ENCODE results near the gene AWAT2.

The AWAT2 gene

DNA sequence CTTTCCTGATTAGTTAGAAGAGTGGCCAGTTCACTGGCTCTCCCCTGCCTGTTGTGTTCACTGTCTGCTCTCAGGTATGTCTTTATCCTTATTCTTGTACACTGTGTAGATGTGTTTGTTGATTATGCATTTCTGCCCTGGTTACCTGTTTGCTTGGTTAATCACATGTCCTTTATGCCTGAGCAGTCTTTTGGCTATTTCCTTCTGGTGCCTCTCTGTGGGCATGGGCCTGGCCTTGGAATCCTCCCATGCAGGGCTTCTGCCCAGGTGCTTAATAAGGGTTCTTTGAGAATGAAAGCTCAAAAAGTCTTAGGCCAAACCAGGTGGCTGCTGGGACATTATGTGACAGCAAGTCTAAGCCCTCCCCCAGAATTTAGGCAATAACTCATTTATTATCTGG, 39.0 kb upstream of the AWAT2 start:
- H2AFZ ChIP-seq (ENCODE audit: low read depth) = no peak overlapping the region
- H3K4me1 ChIP-seq (ENCODE audit: low read depth, poor library complexity, severe bottlenecking) = no peaks in the 10 kb centered on the region
- no peaks in the 10 kb centered on the region for H4K20me1 ChIP-seq (ENCODE audit: insufficient read depth)
- no peaks in the 10 kb centered on the region for H3K79me2 ChIP-seq (ENCODE audit: insufficient read depth, low read depth)
- no peak overlapping the region for H3K27ac ChIP-seq
- H3K4me3 ChIP-seq (IDR thresholded peaks at IDR 0.05; ENCODE audit: insufficient read depth, low read depth, low read length) = no peak overlapping the region
- TF ChIP-seq, protein P1, sequence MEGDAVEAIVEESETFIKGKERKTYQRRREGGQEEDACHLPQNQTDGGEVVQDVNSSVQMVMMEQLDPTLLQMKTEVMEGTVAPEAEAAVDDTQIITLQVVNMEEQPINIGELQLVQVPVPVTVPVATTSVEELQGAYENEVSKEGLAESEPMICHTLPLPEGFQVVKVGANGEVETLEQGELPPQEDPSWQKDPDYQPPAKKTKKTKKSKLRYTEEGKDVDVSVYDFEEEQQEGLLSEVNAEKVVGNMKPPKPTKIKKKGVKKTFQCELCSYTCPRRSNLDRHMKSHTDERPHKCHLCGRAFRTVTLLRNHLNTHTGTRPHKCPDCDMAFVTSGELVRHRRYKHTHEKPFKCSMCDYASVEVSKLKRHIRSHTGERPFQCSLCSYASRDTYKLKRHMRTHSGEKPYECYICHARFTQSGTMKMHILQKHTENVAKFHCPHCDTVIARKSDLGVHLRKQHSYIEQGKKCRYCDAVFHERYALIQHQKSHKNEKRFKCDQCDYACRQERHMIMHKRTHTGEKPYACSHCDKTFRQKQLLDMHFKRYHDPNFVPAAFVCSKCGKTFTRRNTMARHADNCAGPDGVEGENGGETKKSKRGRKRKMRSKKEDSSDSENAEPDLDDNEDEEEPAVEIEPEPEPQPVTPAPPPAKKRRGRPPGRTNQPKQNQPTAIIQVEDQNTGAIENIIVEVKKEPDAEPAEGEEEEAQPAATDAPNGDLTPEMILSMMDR (conservative IDR thresholded peaks at IDR 0.05; ENCODE audit: low read depth, low read length) = no peak
- no peaks in the 10 kb centered on the region for H3K27me3 ChIP-seq (ENCODE audit: insufficient read depth, low read depth)
- no peak overlapping the region for H3K4me2 ChIP-seq
- no peaks in the 10 kb centered on the region for H3K36me3 ChIP-seq (ENCODE audit: insufficient read depth)
- no peak overlapping the region for H3K9ac ChIP-seq

DNA sequence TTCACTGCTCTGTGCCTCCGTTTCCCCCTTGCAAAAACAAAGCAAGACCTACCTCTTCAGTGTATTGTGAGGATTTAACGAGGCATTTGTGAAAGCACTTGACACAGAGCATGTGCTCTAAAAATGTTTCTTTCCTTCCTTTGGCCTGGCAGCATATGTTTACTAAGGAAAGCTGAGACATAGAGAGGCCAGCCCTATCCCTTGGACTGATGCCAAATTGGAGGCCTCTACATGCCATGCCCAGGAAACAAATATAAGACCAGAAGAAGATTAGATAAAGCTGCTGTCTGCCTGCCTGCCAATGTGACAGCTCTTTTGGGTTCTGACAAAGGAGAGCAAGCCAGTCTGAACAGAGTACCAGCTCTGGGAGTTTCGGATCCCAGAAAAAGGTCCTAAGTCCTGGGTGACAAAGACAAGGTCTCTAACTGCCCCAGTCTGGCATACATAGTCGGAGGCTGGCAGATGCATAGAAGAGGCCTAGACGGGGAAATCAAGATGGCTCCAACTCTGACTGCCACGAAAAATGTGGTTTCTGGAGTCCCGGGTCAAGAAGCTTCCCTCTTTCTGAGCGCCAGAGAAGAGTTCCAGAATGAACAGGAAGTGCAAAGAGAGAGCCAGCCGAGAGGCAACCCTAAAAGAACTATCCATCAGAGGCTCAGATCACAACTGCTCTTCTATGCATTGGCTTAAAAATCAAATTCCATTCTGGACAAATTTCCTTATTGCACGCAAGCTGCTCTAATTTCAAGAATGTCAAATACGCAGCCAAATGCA, 38.3 kb upstream of the AWAT2 start:
- Histone ChIP-seq H3K4me1 (ENCODE audit: low read depth, poor library complexity, severe bottlenecking) (no peaks in the 10 kb centered on the region), H3K36me3 (ENCODE audit: insufficient read depth) (no peaks in the 10 kb centered on the region), H3K9ac (no peak overlapping the region), H4K20me1 (ENCODE audit: insufficient read depth) (no peaks in the 10 kb centered on the region), H3K27me3 (ENCODE audit: insufficient read depth, low read depth) (no peaks in the 10 kb centered on the region), H3K27ac (no peak overlapping the region), H3K4me3 (IDR thresholded peaks at IDR 0.05; ENCODE audit: insufficient read depth, low read depth, low read length) (no peak overlapping the region), H3K4me2 (no peak overlapping the region), H3K79me2 (ENCODE audit: insufficient read depth, low read depth) (no peaks in the 10 kb centered on the region), H2AFZ (ENCODE audit: low read depth) (no peak overlapping the region)
- TF ChIP-seq, protein P1 (conservative IDR thresholded peaks at IDR 0.05; ENCODE audit: low read depth, low read length) = no peak

DNA sequence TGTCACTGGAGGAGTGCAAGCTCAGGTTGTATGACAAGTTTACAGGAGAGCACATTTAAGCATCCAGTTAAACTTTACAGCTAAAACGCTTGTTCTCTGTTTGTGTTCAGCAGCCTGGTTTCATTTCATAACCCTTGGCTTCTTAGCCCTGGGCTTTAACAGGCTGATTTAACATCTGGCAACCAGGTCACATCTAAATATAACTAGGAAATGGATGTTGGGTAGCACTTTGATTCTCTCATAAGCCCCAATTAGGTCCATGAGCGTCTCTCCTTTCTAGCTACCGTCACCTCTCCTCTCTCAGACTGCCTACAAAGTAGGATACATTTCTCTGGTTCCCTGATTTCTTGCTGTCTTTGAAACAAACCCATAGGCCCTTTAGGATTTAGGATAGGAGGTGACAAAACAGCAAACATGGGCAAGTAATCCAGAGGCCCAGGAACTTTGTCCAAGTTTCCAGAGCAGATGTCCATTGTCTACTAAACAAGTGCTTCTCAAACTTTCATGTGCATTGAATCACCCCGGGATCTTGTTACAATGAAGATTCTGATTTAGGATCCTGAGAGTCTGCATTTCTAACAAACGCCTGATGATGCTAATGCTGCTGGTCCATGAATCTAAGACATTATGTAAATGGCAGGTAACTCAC, 35.0 kb upstream of the AWAT2 start:
- Histone ChIP-seq H3K4me2 (no peak overlapping the region), H3K36me3 (ENCODE audit: insufficient read depth) (no peaks in the 10 kb centered on the region), H3K9ac (no peak overlapping the region), H3K4me1 (ENCODE audit: low read depth, poor library complexity, severe bottlenecking) (no peaks in the 10 kb centered on the region), H3K4me3 (IDR thresholded peaks at IDR 0.05; ENCODE audit: insufficient read depth, low read depth, low read length) (no peak overlapping the region), H3K27ac (no peak overlapping the region), H3K79me2 (ENCODE audit: insufficient read depth, low read depth) (no peaks in the 10 kb centered on the region), H4K20me1 (ENCODE audit: insufficient read depth) (no peaks in the 10 kb centered on the region), H3K27me3 (ENCODE audit: insufficient read depth, low read depth) (no peaks in the 10 kb centered on the region), H2AFZ (ENCODE audit: low read depth) (no peak overlapping the region)
- TF ChIP-seq, protein P1 (conservative IDR thresholded peaks at IDR 0.05; ENCODE audit: low read depth, low read length) = no peak

DNA sequence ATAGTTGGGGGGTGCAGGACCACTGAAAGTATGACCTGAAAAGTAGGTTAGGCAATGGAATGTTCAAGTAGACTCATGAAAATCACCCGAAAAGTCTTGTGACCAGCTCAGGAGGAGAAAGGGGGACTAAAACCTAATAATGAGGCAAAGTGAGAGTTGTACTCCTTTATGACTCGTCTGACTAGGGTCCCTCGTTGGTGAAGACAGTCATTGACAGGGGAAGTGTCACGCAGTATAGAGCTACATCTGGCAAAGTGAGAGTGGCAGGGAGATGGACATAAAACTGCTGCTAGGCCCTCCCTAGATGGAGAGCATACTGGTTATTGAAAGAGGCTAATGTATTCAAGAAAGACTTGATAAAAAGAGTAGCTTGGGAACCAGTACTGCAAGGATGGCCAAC, 33.0 kb upstream of the AWAT2 start:
- Histone ChIP-seq H2AFZ (ENCODE audit: low read depth) (no peak overlapping the region), H3K79me2 (ENCODE audit: insufficient read depth, low read depth) (no peaks in the 10 kb centered on the region), H3K27me3 (ENCODE audit: insufficient read depth, low read depth) (no peaks in the 10 kb centered on the region), H4K20me1 (ENCODE audit: insufficient read depth) (no peaks in the 10 kb centered on the region), H3K36me3 (ENCODE audit: insufficient read depth) (no peaks in the 10 kb centered on the region), H3K9ac (no peak overlapping the region), H3K4me3 (IDR thresholded peaks at IDR 0.05; ENCODE audit: insufficient read depth, low read depth, low read length) (no peak overlapping the region), H3K27ac (no peak overlapping the region), H3K4me2 (no peak overlapping the region), H3K4me1 (ENCODE audit: low read depth, poor library complexity, severe bottlenecking) (no peaks in the 10 kb centered on the region)
- TF ChIP-seq, protein P1 (conservative IDR thresholded peaks at IDR 0.05; ENCODE audit: low read depth, low read length) = no peak

Measured in KMS-11 (cell line).